Measurements from ENCODE around the gene DCN.

Gene DCN

DNA sequence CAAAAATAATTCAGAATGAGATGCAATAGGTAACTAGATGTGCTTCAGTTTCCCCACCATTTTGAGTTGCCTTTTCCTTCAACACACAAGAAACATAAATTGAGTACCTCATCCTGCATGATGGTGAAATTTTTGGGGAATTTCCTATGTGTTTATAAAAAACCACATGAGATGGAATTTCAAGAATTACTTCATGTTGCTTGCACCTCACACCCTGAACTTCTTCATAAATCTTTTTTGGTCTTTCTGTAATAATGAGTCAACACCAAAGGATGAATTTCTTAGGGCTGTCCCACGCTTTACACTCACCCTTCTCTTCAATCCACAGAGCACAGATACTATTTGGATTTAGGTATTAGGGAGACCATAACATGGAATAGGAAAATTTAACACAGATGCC, 48.7 kb downstream of the DCN start:
- DNase-seq (ENCODE audit: low spot score), result no peak

DNA sequence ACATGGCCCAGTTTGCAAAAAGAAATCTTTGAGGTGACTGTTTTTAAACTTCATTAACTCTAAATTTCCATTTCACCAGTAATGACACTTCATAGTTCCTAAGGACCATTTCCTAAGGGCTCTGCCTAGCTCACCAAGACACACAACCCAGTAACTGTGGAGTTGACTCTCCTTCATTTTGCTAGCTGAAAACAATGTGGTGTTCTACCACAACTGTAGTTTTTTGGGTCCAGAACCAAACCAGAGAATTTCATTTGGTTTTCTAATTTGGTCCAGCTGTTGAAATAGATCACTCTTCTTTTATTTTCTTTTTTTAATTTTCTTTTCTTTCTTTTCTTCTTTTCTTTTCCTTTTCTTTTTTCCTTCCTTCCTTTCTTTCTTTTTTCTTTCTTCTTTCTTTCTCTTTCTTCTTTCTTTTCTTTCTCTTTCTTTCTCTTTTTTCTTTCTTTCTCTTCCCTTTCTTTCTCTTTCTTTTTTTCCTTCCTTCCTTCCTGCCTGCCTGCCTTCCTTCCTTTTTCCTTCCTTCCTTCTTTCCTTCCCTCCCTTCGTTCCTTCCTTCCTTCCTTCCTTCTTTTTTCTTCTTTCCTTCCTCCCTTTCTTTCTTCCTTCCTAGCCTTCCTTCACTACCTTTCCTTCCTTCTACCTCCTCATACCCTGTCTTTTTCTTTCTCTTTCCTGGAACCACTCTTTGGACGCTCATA, 52.8 kb downstream of the DCN start:
- DNase-seq (ENCODE audit: low spot score), result no peak

DNA sequence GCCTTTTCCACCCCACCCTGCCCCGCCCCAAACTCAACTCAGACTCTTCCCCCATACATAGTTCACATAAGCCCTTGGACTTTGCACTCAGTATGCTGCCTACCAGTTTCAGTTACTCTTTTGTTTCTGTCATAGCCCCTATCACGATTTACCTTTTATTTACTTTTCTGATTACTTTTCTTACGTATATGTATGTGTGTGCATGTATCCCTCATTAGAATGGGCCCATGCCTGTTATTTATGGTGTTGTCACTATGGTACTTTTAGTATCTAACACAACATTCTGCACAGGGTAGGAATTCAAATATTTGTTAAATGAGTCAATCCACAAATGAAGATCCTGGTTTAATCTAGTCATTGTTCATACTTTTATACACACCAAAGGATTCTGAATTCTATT, 54.9 kb downstream of the DCN start:
- no peak for DNase-seq (ENCODE audit: low spot score)

DNA sequence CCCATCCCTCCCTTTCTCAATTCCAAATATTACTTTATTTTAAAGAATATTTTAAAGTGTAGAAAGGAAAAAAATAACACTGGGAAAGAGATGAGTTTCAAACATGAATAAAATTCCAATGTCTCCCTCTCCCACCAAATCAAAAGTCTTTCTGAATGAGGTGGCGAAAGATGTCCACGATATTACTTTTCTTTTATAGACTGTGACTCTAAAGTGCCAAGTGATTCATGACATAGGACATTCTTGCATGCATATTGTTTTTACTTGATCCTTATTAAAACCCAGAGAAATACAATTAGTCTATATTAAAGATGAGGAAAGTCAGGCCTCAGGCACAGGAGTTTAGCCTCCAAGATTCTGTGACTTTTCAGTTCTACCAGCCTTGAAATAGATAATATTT, 55.3 kb downstream of the DCN start:
- DNase-seq (ENCODE audit: low spot score), result no peak

DNA sequence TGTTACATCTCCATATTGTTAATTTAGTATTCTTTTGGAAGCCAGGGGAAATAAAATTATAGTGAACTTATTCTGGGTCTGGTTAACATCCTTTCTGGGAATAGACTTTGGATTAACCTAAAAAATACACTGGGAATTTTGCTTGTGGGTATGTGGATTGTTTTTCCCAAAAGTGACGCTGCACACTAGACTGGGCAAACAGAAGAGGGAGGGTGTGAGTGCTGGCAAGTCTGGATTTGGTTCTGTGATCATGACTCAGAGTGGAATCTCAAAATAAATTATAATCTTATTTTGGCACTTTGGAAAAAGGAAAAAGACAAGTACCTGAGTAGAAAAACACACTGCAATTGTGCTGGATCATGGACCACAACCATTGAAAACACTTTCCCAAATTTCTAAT, 56.1 kb downstream of the DCN start:
- no peak for DNase-seq (ENCODE audit: low spot score)

DNA sequence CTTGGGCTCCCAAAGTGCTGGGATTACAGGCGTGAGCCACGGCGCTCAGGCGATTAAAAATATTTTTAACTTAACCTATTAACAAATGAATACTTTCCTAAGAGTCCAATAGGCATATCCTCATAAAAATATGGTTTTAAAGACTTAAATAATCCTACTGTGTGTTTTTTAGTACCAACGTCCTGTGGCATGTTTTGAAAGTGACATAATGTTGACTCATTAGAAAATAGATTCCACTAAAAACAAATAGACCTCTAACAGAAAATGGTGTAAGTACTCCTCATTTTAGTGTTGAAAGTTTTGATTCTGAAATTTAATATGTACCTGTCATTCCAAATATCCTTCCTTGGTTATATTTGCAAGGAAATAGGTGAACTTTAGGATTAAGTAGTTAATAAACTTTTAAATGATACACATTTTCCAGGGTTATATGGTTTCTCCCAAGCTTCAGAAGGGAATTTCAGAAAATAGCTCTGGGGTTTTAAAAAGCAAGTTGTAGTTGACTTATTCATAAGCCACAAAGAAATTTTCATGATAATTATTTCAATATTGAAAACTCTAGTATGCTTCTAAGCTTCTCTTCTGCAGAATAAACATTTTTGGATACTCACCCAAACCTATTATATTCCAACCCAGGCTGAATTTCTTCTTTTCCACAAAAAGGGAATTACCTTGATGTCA, 59.2 kb downstream of the DCN start:
- no peak for DNase-seq (ENCODE audit: low spot score)

DNA sequence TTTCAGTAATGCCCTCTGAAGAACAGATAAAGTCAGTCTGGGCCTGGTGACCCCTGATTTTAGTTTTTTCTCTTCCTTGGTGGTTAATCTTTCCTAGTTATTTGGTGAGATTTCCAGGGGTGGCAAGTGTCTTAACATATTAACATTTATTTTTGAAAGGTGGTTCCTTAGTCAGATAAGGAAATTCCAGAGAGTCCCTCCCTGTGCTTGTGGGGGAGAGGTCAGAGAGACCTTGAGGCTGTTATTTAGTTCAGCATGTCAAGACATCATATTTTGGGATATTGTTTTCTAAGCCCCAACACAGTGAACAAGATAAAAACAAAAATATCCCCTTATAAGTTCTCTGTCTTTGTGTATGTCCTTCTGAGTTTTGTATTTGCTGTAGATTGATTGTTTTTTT, 61.8 kb downstream of the DCN start:
- DNase-seq (ENCODE audit: low spot score), result no peak

DNA sequence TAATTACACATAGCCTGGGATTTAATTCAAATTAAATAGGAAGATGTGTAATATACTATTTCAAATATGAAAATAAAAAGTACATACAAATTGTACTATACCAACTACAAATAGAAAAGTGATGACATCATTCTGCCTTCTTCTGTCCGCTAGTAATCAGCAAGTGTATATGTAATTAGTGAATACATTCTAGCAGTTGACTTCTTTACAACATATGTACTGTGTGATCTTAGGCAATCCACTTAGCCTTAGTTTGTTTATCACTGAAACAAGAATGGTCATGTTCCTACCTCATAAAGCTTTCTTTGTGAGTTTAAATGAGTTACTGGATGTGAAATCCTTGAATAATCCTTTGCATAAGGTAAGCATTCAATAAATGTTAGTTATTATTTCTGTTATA, 63.5 kb downstream of the DCN start:
- no peak for DNase-seq (ENCODE audit: low spot score)

DNA sequence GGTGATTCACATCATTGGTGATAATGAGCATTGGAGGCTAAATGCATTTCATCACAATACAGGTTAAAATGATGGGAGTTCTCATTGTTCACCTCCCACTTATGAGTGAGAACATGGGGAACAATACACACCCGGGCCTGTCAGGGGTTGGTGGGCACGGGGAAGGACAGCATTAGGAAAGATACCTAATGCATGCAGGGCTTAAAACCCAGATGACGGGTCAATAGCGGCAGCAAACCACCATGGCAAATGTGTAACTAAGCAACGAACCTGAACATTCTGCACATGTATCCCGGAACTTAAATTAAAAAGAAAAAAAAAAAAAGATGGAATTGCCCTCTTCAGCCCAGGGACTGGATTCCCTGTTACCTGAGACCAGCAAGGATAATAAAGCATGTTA, 69.0 kb downstream of the DCN start:
- DNase-seq (ENCODE audit: low spot score), result no peak

DNA sequence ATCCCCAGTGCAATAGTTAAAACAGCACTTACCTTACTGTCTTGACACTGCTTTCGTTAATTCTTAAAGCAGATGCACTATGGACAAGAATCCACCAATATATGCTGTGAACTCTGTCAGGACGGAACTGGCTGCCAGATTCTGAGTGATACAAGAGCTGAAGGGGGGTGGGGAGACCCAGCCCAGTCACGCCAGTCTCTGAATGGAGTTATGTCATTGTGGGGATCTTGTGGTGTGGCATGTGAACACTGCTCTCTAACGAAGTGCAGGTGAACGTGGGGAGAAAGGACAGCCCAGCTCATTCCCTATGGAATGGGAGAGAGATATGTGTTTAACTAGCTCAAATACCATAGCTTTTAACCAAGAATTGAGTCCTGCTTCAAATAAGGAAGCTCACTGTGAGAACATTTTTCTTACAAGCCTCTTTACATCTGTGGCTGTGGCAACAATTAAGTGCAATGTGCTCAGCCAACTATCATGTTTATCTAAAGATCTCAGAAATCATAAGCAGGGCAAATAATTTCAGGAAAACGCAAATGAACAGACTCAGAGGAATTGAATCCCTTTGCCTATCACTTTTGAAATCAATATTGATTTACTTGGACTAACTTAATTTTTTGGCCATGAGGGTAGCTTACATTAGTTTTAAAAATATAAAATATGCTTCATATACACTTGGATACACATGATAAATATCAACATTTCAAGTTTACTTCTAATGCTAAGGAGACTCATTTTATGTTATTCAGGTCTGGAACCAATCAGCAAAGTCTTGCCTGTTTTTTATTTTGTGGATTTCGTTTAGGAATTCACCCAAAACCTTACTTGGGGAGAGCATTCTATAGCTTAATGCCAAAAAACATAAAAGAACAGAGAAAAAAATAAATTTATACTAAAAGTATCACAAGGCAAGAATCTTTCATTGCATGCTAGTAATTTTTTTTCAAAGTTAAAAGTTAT, 71.0 kb downstream of the DCN start, which contains the start of gene LUM:
Gene LUM, minus strand, starts transcription at position 129 of the 960 bp plus-strand sequence. CDS start 2,515 bp downstream, outside the sequence.
- no peak for DNase-seq (ENCODE audit: low spot score)

DNA sequence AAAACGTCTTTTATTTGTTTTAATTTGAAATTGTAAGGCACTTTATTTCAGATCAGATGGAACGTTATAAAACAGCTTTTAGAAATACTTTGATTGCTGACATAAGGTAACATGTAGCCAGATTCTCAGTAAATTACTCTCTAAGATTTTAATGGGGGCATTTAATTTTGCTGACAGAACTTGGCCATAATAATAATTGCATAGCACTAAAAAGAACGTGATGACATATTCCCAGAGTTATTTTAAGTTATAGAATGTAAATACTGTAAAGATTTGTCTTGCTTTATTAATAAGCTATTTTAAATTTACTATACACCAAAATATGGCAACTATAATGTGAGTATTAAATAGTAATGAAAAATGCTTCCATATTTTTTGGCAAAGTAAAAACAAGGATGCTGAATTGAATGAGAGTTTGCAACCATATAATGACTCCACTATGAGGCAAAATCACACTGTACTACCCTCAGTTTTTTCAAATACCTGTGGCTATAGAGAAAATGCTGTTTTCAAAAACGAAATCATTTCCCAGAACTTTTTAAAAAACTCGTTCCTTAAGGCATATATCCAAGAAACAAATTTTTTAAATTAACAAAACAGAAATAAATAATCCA, 72.2 kb downstream of the DCN start:
- DNase-seq (ENCODE audit: low spot score), result no peak

DNA sequence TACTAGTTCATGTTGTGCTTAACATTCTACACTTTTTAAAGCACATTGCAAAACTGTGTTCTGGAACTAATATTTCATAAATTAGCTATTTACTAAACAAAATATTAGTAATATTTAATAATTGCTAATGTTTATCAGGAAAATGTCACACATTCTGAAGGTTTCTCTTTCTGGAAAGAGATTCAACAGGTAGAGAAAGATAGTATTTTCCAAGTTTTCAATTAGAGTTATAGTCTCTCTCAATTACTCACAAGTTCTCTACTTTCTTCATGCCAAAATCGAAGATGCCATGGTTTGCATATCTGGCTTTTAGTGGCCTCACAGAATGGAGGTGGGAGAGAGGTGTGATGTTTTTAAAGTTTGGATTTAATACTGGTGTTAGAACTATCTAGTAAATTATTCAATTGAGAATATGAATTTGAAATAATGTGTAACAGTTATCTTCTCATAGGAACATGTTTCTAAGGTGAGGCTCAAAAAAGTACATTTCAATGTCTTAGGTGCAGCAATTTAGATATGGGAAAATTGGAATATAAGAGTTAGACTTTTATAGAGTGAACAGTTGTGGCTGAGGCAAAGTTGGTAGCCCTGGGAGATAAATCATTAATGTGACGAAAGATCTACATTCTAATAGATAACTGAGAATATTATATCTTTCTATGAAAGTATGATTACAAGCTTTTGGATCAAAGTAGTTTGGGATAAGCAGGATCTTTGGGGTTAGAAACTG, 72.9 kb downstream of the DCN start:
- no peak for DNase-seq (ENCODE audit: low spot score)

DNA sequence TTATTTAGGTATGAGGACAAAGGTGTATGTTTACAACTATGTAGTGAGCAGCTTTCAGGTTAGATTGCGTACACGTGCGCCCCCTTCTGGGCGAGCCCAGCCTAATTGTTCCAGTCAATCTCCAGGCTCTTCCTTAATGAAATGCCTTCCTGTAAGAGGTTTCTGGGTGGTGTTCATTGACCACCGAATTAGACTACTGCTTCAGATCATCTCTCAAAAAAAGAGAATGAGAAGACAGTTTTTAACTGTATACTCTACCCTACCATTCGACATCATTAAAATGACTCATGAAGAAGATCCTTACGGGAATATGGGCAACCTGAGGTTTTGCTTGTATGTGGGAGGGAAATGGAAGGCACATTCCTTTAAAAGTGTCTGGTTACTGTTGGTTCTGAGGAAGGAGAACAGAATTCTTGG, 73.5 kb downstream of the DCN start:
- DNase-seq (ENCODE audit: low spot score), result peak; percentile 10

DNA sequence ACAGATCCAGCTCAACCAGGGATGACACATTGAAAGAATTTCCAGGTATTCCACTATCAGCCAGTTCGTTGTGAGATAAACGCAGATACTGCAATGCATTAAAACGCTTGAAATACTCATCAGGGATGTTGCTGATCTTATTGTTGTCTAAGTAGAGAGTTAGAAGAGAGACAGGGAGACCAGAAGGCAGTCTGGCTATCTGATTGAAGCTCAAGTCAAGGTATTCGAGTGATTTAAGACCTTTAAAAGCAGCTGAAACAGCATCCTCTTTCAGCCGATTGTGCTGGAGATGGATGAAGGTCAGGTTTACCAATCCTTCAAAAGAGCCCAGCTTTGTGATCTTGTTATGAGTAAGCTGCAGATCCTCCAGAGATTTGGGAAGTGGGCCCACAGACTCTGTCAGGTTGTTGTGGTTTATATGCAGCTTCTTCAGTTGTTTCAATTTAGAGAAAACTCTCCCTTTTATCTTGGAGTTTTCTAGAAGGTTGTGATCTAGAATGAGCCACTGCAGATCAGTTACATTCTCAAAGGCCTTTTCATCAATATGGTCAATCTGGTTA, 74.3 kb downstream of the DCN start:
- DNase-seq (ENCODE audit: low spot score), result no peak

DNA sequence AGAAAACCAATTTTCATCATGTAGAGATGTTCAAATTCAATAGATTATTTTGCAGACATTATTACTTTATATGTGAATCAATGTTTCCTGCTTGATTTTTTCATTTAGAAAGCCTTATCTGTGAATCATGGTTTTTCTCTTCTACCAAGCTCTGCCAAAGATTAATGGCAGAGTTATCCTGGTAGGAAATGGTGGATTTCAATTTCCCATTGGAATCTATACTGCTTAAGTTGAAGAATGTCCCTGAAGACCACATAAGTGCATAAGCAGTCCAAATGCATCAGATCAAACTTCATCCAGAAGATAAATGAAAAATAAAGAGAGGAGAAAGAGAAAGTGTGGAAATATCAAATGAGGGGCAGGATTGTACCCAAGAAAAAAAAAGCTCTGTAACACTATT, 76.3 kb downstream of the DCN start:
- DNase-seq (ENCODE audit: low spot score), result no peak

DNA sequence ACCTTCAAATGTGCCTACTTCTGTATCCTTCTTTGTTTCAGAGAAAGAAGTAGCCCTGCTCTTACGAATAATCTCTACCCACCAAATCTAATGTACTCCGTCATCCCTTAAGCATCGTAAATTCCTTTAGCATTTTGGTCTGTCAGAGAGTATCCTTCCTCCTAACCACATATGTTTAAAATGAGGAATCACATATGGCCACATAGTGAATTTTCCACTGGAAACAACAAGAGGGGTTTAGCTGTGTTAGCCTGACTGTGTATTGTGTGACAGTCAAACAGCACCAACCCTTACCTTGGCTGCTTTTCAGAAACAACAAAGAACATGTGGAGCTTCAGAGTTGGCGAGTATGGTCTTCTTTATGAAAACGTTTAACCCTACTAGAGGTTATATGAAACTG, 76.8 kb downstream of the DCN start:
- no peak for DNase-seq (ENCODE audit: low spot score)

DNA sequence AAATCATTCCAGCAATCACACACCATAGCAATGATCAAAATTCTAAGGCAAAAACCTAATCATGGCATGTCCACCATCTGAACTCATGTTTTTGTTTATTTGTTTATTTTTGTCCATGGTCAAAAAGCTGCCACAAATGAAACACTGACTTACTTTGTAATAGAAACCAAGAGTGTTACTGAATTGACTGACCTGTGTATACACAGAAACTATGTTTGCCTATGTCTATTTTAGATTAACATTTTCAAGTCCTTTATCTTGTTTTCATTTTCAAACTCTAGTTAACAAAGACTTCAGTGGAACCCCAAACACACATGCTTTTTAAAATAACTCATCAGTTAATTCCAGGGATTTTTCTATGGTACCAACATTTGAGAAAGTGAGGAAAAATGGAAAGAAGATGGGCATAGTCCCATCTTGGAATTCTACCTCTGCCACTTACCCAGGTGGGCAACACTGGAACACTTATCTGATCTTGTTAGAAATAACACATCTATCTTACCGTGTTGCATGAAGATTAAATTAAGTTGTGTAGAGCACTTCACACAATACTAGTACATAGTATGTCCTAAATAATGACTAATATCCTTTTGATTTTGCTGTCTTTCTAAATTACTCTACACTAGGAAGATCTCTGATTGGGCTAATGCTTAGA, 77.7 kb downstream of the DCN start:
- DNase-seq (ENCODE audit: low spot score), result no peak

DNA sequence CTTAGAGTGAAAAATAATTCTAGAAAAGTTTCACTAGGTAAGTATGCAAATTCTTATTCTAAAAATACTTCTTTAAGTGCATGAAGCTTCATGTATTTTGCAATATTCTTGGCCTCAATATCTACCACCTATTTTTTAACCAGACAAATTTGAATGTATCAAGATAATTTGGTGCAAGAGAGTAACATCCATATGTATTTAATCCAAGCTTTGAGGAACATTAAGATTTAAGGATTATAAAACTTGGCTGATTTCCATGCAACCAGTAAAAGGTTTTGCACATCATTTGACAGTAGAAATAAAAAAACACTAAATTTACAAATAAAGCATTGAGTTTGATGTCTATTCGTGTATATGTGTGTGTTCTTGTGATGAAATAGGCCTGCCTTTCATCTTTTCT, 79.0 kb downstream of the DCN start:
- no peak for DNase-seq (ENCODE audit: low spot score)

DNA sequence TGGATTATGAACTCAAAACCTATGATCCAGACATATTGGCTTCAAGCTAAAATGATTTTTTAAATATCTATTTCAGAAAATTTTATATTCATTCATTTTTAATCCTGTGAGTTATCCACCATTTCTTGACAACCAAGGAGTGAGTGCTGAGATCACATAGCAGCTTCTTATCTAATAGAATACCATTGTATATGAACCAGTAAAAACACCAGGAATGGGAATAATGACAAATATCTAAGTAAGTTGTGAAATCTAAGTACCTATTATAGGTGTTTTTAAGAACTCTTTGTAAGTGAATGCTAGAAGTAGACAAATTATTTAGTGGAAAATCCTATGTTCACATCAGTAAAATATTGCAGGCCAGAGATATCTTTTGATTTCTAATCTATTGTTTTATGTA, 79.5 kb downstream of the DCN start:
- no peak for DNase-seq (ENCODE audit: low spot score)

DNA sequence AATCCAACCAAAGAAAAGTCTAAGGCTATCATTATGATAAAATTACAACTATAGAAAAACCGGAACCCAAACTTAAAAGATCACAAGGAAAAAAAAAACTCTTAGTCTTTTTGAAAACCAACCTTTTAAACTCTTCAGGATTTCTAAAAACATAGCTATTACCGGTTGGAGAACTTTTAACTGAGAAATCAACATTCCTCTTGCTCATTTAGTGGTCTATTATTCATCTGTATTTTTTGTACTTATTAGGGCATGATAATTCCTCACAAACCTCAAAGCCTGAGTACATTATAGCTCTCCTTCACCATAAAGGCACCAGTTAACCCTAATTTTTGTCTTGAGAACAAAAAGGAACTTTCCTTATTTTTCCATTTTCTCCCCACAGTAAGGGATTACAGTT, 81.7 kb downstream of the DCN start:
- no peak for DNase-seq (ENCODE audit: low spot score)

DNA sequence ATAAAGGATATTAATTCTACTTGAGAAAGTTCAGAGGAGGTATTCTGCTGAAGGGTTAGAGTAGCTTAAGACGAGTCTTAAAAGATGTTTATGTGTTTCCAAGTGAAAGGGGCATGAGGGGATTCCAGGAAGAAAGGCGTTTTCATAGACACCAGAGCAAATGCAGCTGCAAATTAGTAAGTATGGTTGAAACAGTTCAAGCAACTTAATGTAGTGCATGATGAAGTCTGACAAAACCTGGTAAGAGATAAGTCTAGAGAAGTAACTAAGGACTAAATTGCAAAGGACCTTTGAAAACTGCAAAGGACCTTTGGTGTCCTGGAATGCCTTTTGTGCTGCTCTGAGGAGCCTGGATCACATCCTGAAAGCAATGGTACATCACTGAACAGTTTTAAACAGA, 82.8 kb downstream of the DCN start:
- DNase-seq (ENCODE audit: low spot score), result no peak

All from germinal center (tissue), 1 donor.